ENCODE data around the gene HSPB7.
"Not testable (repeated sequence)": the region's sequence is repeated elsewhere in the genome, so short reads cannot be mapped to it uniquely, and the experiment has no call there.

GRCh38 chr1:16057314-16057915 is 39.6 kb upstream of the HSPB7 start:
- not testable (repeated sequence) for TF ChIP-seq CTCF (conservative IDR thresholded peaks at IDR 0.05; ENCODE audit: low read length); EZH2phosphoT487 (IDR thresholded peaks at IDR 0.05; ENCODE audit: borderline replicate concordance)

Data from Loucy (cell line).